Neural cell (in vitro differentiated cells): ENCODE measurements around the gene APBA3.

Experiments
- EP300 ChIP-seq: fragments of 450-650 bp; conservative IDR thresholded peaks from 2 replicates; pipeline ENCODE4 v1.6.1; 2014; ENCODE audit warnings: antibody characterized with exemption, mild to moderate bottlenecking, moderate library complexity; ENCODE audit not compliant: poor library complexity, severe bottlenecking
- EZH2 ChIP-seq: fragments of 200-600, 300-800 bp; shearing (Covaris generic), sonication (generic); IDR thresholded peaks from 2 replicates; pipeline ENCODE4 v1.6.1; 2014; ENCODE audit warnings: antibody characterized with exemption, low read length, borderline replicate concordance, mild to moderate bottlenecking; ENCODE audit not compliant: insufficient read depth, poor library complexity, severe bottlenecking
- POLR2AphosphoS5 ChIP-seq: IDR thresholded peaks from 2 replicates; pipeline ENCODE4 v1.6.1; 2012
- SMC3 ChIP-seq: fragments of 450-650 bp; conservative IDR thresholded peaks from 2 replicates; pipeline ENCODE4 v1.6.1; 2014; ENCODE audit warnings: antibody characterized with exemption, mild to moderate bottlenecking, moderate library complexity; ENCODE audit not compliant: poor library complexity
- TF ChIP-seq, protein P1 (sequence below): fragments of 450-650 bp; IDR thresholded peaks from 2 replicates; pipeline ENCODE4 v1.5.1; 2014; ENCODE audit warnings: antibody characterized with exemption, mild to moderate bottlenecking, moderate library complexity; ENCODE audit not compliant: poor library complexity, severe bottlenecking
- TF ChIP-seq, protein P2 (sequence below): IDR thresholded peaks from 2 replicates; pipeline ENCODE4 v1.6.1; 2012; ENCODE audit warnings: borderline replicate concordance

- no peak for TF ChIP-seq POLR2AphosphoS5
- TF ChIP-seq, protein P1, sequence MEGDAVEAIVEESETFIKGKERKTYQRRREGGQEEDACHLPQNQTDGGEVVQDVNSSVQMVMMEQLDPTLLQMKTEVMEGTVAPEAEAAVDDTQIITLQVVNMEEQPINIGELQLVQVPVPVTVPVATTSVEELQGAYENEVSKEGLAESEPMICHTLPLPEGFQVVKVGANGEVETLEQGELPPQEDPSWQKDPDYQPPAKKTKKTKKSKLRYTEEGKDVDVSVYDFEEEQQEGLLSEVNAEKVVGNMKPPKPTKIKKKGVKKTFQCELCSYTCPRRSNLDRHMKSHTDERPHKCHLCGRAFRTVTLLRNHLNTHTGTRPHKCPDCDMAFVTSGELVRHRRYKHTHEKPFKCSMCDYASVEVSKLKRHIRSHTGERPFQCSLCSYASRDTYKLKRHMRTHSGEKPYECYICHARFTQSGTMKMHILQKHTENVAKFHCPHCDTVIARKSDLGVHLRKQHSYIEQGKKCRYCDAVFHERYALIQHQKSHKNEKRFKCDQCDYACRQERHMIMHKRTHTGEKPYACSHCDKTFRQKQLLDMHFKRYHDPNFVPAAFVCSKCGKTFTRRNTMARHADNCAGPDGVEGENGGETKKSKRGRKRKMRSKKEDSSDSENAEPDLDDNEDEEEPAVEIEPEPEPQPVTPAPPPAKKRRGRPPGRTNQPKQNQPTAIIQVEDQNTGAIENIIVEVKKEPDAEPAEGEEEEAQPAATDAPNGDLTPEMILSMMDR: no peak
- TF ChIP-seq EZH2: no peak
- TF ChIP-seq, protein P2, sequence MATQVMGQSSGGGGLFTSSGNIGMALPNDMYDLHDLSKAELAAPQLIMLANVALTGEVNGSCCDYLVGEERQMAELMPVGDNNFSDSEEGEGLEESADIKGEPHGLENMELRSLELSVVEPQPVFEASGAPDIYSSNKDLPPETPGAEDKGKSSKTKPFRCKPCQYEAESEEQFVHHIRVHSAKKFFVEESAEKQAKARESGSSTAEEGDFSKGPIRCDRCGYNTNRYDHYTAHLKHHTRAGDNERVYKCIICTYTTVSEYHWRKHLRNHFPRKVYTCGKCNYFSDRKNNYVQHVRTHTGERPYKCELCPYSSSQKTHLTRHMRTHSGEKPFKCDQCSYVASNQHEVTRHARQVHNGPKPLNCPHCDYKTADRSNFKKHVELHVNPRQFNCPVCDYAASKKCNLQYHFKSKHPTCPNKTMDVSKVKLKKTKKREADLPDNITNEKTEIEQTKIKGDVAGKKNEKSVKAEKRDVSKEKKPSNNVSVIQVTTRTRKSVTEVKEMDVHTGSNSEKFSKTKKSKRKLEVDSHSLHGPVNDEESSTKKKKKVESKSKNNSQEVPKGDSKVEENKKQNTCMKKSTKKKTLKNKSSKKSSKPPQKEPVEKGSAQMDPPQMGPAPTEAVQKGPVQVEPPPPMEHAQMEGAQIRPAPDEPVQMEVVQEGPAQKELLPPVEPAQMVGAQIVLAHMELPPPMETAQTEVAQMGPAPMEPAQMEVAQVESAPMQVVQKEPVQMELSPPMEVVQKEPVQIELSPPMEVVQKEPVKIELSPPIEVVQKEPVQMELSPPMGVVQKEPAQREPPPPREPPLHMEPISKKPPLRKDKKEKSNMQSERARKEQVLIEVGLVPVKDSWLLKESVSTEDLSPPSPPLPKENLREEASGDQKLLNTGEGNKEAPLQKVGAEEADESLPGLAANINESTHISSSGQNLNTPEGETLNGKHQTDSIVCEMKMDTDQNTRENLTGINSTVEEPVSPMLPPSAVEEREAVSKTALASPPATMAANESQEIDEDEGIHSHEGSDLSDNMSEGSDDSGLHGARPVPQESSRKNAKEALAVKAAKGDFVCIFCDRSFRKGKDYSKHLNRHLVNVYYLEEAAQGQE: no peak
- no peak for TF ChIP-seq EP300
- no peak for TF ChIP-seq SMC3
Measured at GRCh38 chr19:3720349-3720917, 41.1 kb downstream of the APBA3 start.
